ENCODE results near the gene NUDT19. TPM values are rescaled to one million over a fixed set of nuclear protein-coding genes. Genes with fewer than 3 reads are reported as not detected.

NUDT19 gene
- total and polyA plus RNA-seq, 9 of the 15 experiments (the other 6 are each of a cell fraction or from before 2014, with no cell fraction given), result 9.6 to 38.6 (median 14.4) TPM

GRCh38 chr19:32687681-32688080 lies 3.9 kb upstream of the NUDT19 start (continued):
- TF ChIP-seq HMGXB4 (CRISPR knock-in tag; IDR thresholded peaks at IDR 0.05) (no peak), ZNF766 (CRISPR knock-in tag; conservative IDR thresholded peaks at IDR 0.05) (no peak), ZNF668 (CRISPR knock-in tag; IDR thresholded peaks at IDR 0.05) (no peak), ARID1B (IDR thresholded peaks at IDR 0.05) (peak; percentile 85), BMI1 (IDR thresholded peaks at IDR 0.05; ENCODE audit: low read length) (no peak), HMG20B (CRISPR knock-in tag; IDR thresholded peaks at IDR 0.05) (no peak), DDX20 (tag; IDR thresholded peaks at IDR 0.05; ENCODE audit: low read depth) (no peak), SMAD4 (CRISPR knock-in tag; conservative IDR thresholded peaks at IDR 0.05) (no peak), ATF3 (IDR thresholded peaks at IDR 0.05) (no peak), ATF3 (CRISPR knock-in tag; conservative IDR thresholded peaks at IDR 0.05) (no peak), PRDM10 (IDR thresholded peaks at IDR 0.05; ENCODE audit: partially characterized antibody) (peak; percentile 94), NCOR1 (IDR thresholded peaks at IDR 0.05) (peak; percentile 68), RCOR1 (IDR thresholded peaks at IDR 0.05; ENCODE audit: borderline replicate concordance in 1 of 2, low read depth in 2 of 2, low read length in 2 of 2) (no peak), RBM25 (IDR thresholded peaks at IDR 0.05; ENCODE audit: low read depth, low read length, severe bottlenecking) (no peak), ATF7 (IDR thresholded peaks at IDR 0.05) (no peak), PATZ1 (CRISPR knock-in tag; IDR thresholded peaks at IDR 0.05; ENCODE audit: borderline replicate concordance) (no peak), CREM (IDR thresholded peaks at IDR 0.05; ENCODE audit: low read depth) (no peak), NR3C1 (CRISPR knock-in tag; IDR thresholded peaks at IDR 0.05) (no peak), ARID3B (CRISPR knock-in tag; IDR thresholded peaks at IDR 0.05; ENCODE audit: borderline replicate concordance) (no peak)

All from K562 (cell line).